Nephron progenitor cell (in vitro differentiated cells): ENCODE data around the gene TMEM63C.

ENCODE experiments used
- DNase-seq: peaks from one replicate; pipeline ENCODE4 v3.0.0; 2021
- H3K27ac Mint-ChIP-seq: 2 replicates; pipeline ENCODE4 v1.8.0; 2021; ENCODE audit warnings: mild to moderate bottlenecking, moderate library complexity, mixed read lengths
- H3K27me3 Mint-ChIP-seq: 2 replicates; pipeline ENCODE4 v1.8.0; 2021; ENCODE audit warnings: mild to moderate bottlenecking, low read depth, mixed read lengths; ENCODE audit not compliant: poor library complexity
- H3K36me3 Mint-ChIP-seq: 2 replicates; pipeline ENCODE4 v1.8.0; 2021; ENCODE audit warnings: low read depth, mixed read lengths
- H3K4me1 Mint-ChIP-seq: 2 replicates; pipeline ENCODE4 v1.8.0; 2021; ENCODE audit warnings: mixed read lengths
- H3K4me3 Mint-ChIP-seq: 2 replicates; pipeline ENCODE4 v1.8.0; 2021; ENCODE audit warnings: mild to moderate bottlenecking, moderate library complexity, mixed read lengths
- H3K9me3 Mint-ChIP-seq: 2 replicates; pipeline ENCODE4 v1.8.0; 2021; ENCODE audit warnings: mild to moderate bottlenecking, moderate library complexity, mixed read lengths
- TF ChIP-seq, protein P1 (sequence below): fragments of 200-600 bp; sonication (generic); IDR thresholded peaks from 2 replicates; pipeline ENCODE4 v1.5.0; 2021; ENCODE audit warnings: antibody characterized with exemption

TMEM63C gene

DNA sequence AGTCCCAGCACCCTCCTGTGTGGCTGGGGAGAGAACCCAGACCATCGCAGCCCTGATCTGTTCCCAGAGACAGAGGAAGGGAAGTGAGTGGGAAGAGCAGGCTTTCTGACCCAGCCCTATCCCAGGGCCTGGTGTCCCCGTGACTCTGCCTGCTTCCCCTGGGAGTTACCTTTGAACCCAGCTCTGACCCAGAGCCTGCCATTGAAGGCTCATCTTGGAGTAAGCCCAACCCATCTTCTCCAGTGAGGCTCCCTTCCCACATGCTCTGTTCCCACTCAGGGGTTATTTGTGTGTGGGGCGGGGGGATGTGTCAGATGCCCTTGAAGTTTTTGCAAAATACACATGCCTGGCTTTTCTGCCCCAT lies 6.0 kb downstream of the TMEM63C start:
- Mint-ChIP-seq H3K9me3 (no peaks in the 10 kb centered on the region), H3K4me1 (peaks cover 12% of the 10 kb centered on the region), H3K4me3 (no peak overlapping the region), H3K27me3 (peaks cover 28% of the 10 kb centered on the region), H3K27ac (no peak overlapping the region), H3K36me3 (no peaks in the 10 kb centered on the region)
- no peak for DNase-seq
- TF ChIP-seq, protein P1, sequence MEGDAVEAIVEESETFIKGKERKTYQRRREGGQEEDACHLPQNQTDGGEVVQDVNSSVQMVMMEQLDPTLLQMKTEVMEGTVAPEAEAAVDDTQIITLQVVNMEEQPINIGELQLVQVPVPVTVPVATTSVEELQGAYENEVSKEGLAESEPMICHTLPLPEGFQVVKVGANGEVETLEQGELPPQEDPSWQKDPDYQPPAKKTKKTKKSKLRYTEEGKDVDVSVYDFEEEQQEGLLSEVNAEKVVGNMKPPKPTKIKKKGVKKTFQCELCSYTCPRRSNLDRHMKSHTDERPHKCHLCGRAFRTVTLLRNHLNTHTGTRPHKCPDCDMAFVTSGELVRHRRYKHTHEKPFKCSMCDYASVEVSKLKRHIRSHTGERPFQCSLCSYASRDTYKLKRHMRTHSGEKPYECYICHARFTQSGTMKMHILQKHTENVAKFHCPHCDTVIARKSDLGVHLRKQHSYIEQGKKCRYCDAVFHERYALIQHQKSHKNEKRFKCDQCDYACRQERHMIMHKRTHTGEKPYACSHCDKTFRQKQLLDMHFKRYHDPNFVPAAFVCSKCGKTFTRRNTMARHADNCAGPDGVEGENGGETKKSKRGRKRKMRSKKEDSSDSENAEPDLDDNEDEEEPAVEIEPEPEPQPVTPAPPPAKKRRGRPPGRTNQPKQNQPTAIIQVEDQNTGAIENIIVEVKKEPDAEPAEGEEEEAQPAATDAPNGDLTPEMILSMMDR = no peak

DNA sequence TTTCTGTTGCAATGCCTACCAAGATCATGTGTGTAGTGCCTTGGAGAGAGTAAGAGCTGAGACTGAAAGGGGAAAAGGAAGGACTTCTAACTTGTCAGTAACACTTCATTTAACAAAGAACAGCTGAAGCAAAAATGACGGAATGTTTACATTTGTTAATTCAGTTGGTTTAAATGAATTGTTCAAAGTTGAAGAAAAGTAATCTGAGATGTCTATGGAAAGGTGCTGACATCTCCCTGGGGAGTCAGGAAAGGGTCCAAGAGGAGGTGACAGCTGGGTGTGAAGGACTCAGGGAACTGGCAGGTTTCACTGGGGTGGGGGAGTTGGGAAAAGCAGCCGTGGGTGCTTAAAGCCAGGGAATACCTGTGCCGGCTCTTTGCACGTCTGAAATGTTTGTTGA lies 7.9 kb downstream of the TMEM63C start:
- Mint-ChIP-seq H3K4me1 (peaks cover 8% of the 10 kb centered on the region), H3K36me3 (no peaks in the 10 kb centered on the region)

DNA sequence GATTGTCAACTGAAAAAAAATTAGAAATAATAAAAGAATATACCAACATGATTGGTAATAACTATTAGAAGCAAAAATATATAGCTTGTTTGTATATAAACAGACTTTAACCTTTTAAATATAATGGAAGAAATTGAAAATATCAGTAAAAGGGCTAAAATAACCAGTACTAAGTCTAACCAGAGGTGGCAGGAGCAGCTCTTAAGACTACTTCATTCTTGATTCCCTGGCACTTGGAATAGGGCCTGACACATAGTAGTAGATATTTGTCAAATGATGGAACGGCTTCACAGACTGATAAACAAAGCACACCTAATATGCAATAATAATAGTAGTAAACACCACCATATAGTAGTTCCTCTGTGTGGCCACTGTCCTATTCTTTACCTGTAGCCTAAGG lies 9.4 kb downstream of the TMEM63C start:
- peaks cover 23% of the 10 kb centered on the region for H3K27me3 Mint-ChIP-seq
- no peaks in the 10 kb centered on the region for H3K9me3 Mint-ChIP-seq
- no peak overlapping the region for H3K4me3 Mint-ChIP-seq
- peaks cover 5% of the 10 kb centered on the region for H3K4me1 Mint-ChIP-seq
- TF ChIP-seq, protein P1 = no peak
- H3K27ac Mint-ChIP-seq = no peak overlapping the region
- no peak for DNase-seq
- no peaks in the 10 kb centered on the region for H3K36me3 Mint-ChIP-seq

More for the DNA sequence above, 7.9 kb downstream of the TMEM63C start:
- Mint-ChIP-seq H3K27ac (no peak overlapping the region), H3K9me3 (no peaks in the 10 kb centered on the region), H3K4me3 (no peak overlapping the region), H3K27me3 (peaks cover 24% of the 10 kb centered on the region)
- no peak for DNase-seq
- TF ChIP-seq, protein P1 = no peak

DNA sequence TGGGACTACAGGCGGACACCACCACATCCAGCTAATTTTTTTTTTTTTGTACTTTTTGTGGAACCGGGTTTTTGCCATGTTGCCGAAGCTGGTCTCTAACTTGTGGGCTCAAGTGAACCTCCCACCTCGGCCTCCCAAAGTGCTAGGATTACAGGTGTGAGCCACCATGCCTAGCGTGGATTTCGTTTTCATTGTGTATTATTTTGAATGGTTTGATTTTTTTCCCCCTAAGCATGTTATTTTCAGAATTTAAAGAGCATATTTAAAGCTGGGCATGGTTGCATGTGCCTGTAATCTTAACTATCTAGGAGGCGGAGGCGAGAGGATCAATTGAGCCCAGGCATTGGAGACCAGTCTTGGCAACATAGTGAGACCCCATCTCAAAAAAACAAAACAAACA lies 13.1 kb downstream of the TMEM63C start:
- TF ChIP-seq, protein P1 = no peak
- Mint-ChIP-seq H3K4me1 (no peaks in the 10 kb centered on the region), H3K27ac (no peak overlapping the region), H3K4me3 (no peak overlapping the region), H3K27me3 (peaks cover 51% of the 10 kb centered on the region), H3K36me3 (no peaks in the 10 kb centered on the region), H3K9me3 (no peaks in the 10 kb centered on the region)
- DNase-seq = no peak

DNA sequence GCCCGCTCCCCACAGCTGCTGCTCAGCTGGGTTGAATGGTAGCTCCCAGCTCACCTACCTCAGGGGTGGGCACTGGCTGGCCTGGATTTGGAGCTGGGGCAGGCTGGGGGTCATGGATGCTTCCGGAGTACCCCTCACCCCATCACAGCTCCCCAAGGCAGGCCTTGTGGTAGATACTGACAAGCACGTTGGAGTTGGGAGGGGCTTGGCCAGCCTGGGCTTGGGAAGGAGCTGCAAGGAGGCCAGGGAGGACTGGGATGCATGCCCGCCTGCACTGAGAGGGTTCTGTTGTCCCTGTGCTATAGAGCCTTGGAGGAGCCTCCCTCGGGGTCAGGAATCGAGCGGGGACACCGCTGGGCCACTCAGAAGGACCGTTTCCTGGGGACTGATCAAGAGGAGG lies 14.2 kb downstream of the TMEM63C start:
- Mint-ChIP-seq H3K27ac (no peak overlapping the region), H3K9me3 (no peaks in the 10 kb centered on the region), H3K27me3 (peaks cover 50% of the 10 kb centered on the region), H3K36me3 (no peaks in the 10 kb centered on the region), H3K4me1 (no peaks in the 10 kb centered on the region), H3K4me3 (no peak overlapping the region)
- TF ChIP-seq, protein P1 = no peak
- DNase-seq = no peak

DNA sequence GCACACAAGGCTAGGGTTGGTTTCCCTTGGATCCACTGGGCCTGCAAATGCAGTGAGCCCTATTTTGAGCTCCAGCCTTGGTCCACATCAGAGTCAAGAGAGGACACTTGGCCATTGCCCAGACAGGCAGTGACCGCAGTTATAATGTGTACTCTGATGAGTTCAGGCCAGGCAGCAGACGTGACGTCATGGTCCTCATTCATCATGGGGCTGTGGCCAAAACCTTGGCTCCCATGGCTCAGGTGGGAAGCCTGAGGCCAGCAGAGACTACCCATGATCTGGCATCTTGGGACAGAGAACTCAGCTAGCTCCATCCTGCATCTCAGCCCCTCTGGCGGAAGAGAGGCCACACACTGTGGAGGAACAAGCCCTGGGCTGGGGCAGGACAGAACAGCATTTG lies 16.4 kb downstream of the TMEM63C start:
- H3K4me1 Mint-ChIP-seq = no peaks in the 10 kb centered on the region
- H3K9me3 Mint-ChIP-seq = no peaks in the 10 kb centered on the region
- H3K27ac Mint-ChIP-seq = no peak overlapping the region
- TF ChIP-seq, protein P1 = no peak
- H3K4me3 Mint-ChIP-seq = no peak overlapping the region
- H3K27me3 Mint-ChIP-seq = peaks cover 55% of the 10 kb centered on the region
- no peaks in the 10 kb centered on the region for H3K36me3 Mint-ChIP-seq
- DNase-seq = no peak
